GM23338 (cell line): Measurements from ENCODE around the gene UXS1.

Experiments
- CREB1 ChIP-seq: fragments of 250-450 bp; sonication (Bioruptor Pico); IDR thresholded peaks from 2 replicates; pipeline ENCODE4 v1.5.0; 2020; ENCODE audit warnings: low read depth, mild to moderate bottlenecking, moderate library complexity
- EZH2 ChIP-seq: fragments of 200-600 bp; sonication (generic); IDR thresholded peaks from one replicate; pipeline ENCODE4 v1.8.0; 2017; ENCODE audit warnings: antibody characterized with exemption, mild to moderate bottlenecking, low read depth; ENCODE audit not compliant: unreplicated experiment
- EZH2phosphoT487 ChIP-seq: fragments of 200-600 bp; sonication (generic); IDR thresholded peaks from one replicate; pipeline ENCODE4 v1.8.1; 2018; ENCODE audit warnings: antibody characterized with exemption; ENCODE audit not compliant: unreplicated experiment
- NANOG ChIP-seq: IDR thresholded peaks from 2 replicates; pipeline ENCODE4 v1.6.1; 2016; ENCODE audit warnings: antibody characterized with exemption, borderline replicate concordance
- POLR2AphosphoS5 ChIP-seq: IDR thresholded peaks from 2 replicates; pipeline ENCODE4 v1.6.1; 2016; ENCODE audit warnings: antibody characterized with exemption, low read depth
- STAT1 ChIP-seq: IDR thresholded peaks from one replicate; pipeline ENCODE4 v1.6.1; 2016; ENCODE audit warnings: antibody characterized with exemption; ENCODE audit not compliant: unreplicated experiment
- ZNF331 ChIP-seq: fragments of 250-450 bp; sonication (Bioruptor Pico); IDR thresholded peaks from 2 replicates; pipeline ENCODE4 v1.5.0; 2020; ENCODE audit warnings: low read depth, mild to moderate bottlenecking, moderate library complexity
- TF ChIP-seq, protein P1 (sequence below), 2 experiments: fragments of 200-600 bp in 1 of 2; sonication (generic) in 1 of 2; conservative IDR thresholded peaks; 2 replicates each; pipeline versions ENCODE4 v1.5.1 to v1.6.1; 2016 to 2017; ENCODE audit warnings: antibody characterized with exemption in 2 of 2, low read depth in 2 of 2, mild to moderate bottlenecking in 2 of 2, moderate library complexity in 1 of 2

DNA sequence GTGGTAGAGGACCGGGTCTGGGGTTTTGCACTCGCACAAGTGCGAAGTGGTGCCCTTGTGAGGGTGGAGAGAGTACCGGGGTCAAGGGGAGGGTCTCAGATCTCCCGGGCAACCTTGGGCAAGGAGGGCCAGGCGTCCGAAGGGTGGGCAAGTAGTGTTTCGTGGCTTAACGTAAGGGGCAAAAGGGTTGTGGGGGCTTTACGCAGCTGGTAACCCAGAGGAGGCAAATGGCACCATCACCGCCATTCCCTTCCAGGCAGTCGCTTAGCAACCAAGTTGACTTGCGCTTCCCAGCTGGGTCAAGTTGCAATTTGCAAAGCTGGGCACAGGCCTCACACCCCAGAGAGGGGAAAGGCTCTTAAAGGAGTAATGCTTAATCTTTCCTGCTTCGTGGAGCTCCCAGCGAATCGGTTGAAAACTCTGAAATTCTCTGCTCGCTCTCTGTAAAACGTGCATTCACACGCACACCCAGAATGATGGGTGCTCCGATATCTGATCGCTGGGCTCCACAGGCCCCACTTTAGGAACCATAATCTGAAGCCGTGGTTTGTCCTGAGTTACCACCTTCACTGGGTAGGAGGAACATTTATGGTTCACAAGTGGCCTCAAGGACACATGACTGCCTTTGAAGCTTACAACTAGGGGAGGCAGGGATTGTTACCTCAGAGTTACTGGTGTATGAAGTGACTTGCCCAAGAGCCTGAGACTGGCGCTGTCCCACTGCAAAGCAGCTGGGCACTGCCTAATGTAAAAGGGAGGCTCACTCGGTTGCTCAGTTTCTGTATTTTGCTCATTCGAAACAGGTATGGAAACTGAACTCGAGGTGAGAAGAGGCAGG lies 127.9 kb downstream of the UXS1 start:
- TF ChIP-seq EZH2: no peak
- no peak for TF ChIP-seq POLR2AphosphoS5
- TF ChIP-seq, protein P1, sequence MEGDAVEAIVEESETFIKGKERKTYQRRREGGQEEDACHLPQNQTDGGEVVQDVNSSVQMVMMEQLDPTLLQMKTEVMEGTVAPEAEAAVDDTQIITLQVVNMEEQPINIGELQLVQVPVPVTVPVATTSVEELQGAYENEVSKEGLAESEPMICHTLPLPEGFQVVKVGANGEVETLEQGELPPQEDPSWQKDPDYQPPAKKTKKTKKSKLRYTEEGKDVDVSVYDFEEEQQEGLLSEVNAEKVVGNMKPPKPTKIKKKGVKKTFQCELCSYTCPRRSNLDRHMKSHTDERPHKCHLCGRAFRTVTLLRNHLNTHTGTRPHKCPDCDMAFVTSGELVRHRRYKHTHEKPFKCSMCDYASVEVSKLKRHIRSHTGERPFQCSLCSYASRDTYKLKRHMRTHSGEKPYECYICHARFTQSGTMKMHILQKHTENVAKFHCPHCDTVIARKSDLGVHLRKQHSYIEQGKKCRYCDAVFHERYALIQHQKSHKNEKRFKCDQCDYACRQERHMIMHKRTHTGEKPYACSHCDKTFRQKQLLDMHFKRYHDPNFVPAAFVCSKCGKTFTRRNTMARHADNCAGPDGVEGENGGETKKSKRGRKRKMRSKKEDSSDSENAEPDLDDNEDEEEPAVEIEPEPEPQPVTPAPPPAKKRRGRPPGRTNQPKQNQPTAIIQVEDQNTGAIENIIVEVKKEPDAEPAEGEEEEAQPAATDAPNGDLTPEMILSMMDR (conservative IDR thresholded peaks at IDR 0.05; ENCODE audit: low read depth in 2 of 2): no peak
- no peak for TF ChIP-seq STAT1
- no peak for TF ChIP-seq EZH2phosphoT487
- no peak for TF ChIP-seq NANOG
- TF ChIP-seq ZNF331 (CRISPR knock-in tag): no peak
- no peak for TF ChIP-seq CREB1 (CRISPR knock-in tag)
